HepG2 (cell line): ENCODE measurements around the gene CALN1. TPM values are rescaled to one million over a fixed set of nuclear protein-coding genes. Genes with fewer than 3 reads are reported as not detected.

Source experiments
- ATAC-seq: fragments of 200-7000 bp; cut with Tn5 transposase; 3 replicates; pipeline ENCODE4 v1.9.1; 2020; ENCODE audit warnings: mild to moderate bottlenecking, moderate library complexity
- BruUV-seq: library from RNA; stranded (reverse); fragments of 400-500 nt; replicated peaks from 2 replicates; lab custom pipeline; 2021; lab: Mats Ljungman, UMichigan
- CTCF ChIA-PET: fragments of 300-600 bp; formaldehyde crosslinking; extraction: SDS; loops from one replicate; lab custom pipeline; 2021; ENCODE audit warnings: low total read pairs, inconsistent platforms, low intra/inter-chr PET ratio; lab: Yijun Ruan, JAX
- POLR2A ChIA-PET: fragments of 350-600 bp; sonication (Branson Sonifier 250); formaldehyde crosslinking; loops from one replicate; lab custom pipeline; 2020; ENCODE audit warnings: antibody characterized with exemption, inconsistent platforms; lab: Yijun Ruan, JAX
- DNase-seq: peaks from one replicate; pipeline ENCODE4 v3.0.0-alpha.2; 2015; ENCODE audit warnings: low spot score
- FAIRE-seq: peaks from 3 replicates; lab custom pipeline; 2011; peaks lifted over from hg19 to GRCh38; lab: Jason Lieb, UNC
- H2AFZ ChIP-seq: one replicate; pipeline ENCODE4 v1.6.1; 2011; ENCODE audit warnings: low read length, inconsistent platforms
- H3K27ac ChIP-seq: fragments of 300-600 bp; 3 replicates; pipeline ENCODE4 v1.8.0; 2011; ENCODE audit warnings: mixed run types, mild to moderate bottlenecking, mixed read lengths, low read length, inconsistent platforms; ENCODE audit not compliant: insufficient read depth; ENCODE audit errors: extremely low read length
- H3K27me3 ChIP-seq, 2 experiments: fragments of 200-600 bp in 1 of 2; 2 replicates in 1 of 2; 3 replicates in 1 of 2; pipeline versions ENCODE4 v1.6.0 to v1.8.0; 2011; ENCODE audit warnings: low read length in 2 of 2, mild to moderate bottlenecking in 2 of 2, moderate library complexity in 2 of 2, inconsistent platforms in 1 of 2; ENCODE audit not compliant: insufficient read depth in 2 of 2, control insufficient read depth in 1 of 2
- H3K36me3 ChIP-seq, 2 experiments: fragments of 200-600 bp in 1 of 2; replicated peaks in 1 of 2; 2 replicates in 1 of 2; 3 replicates in 1 of 2; pipeline versions ENCODE4 v1.5.1 to v1.8.0; 2011; ENCODE audit warnings: low read length in 2 of 2, inconsistent platforms in 1 of 2; ENCODE audit not compliant: insufficient read depth in 2 of 2, control insufficient read depth in 1 of 2
- H3K4me1 ChIP-seq: 2 replicates; pipeline ENCODE4 v1.5.1; 2012; ENCODE audit warnings: low read length, inconsistent platforms; ENCODE audit not compliant: insufficient read depth
- H3K4me2 ChIP-seq: 2 replicates; pipeline ENCODE4 v1.6.0; 2011; ENCODE audit warnings: low read depth, low read length, inconsistent platforms
- H3K4me3 ChIP-seq, 3 experiments: fragments of 200-600 bp in 1 of 3; sonication (generic), shearing (Covaris generic) in 1 of 3; replicated peaks in 1 of 3; 2 replicates each; pipeline ENCODE4 v1.5.1; 2011 to 2016; ENCODE audit warnings: low read length in 3 of 3, inconsistent platforms in 2 of 3, low read depth in 2 of 3, mild to moderate bottlenecking in 2 of 3, control low read depth in 1 of 3, mixed read lengths in 1 of 3; ENCODE audit not compliant: insufficient read depth in 1 of 3
- H3K79me2 ChIP-seq: one replicate; pipeline ENCODE4 v1.6.1; 2011; ENCODE audit warnings: low read length, inconsistent platforms; ENCODE audit not compliant: insufficient read depth
- H3K9ac ChIP-seq: 2 replicates; pipeline ENCODE4 v1.6.0; 2011; ENCODE audit warnings: mild to moderate bottlenecking, low read depth, low read length, inconsistent platforms; ENCODE audit not compliant: insufficient read depth
- H3K9me3 ChIP-seq: 2 replicates; pipeline ENCODE4 v1.5.1; 2012; ENCODE audit warnings: mild to moderate bottlenecking, low read length
- H4K20me1 ChIP-seq: 2 replicates; pipeline ENCODE4 v1.6.0; 2011; ENCODE audit warnings: inconsistent platforms, mild to moderate bottlenecking, low read length, moderate library complexity; ENCODE audit not compliant: insufficient read depth
- AHDC1 ChIP-seq: sonication (generic); formaldehyde crosslinking; IDR thresholded peaks from 2 replicates; pipeline ENCODE4 v1.5.1; 2020; ENCODE audit warnings: mild to moderate bottlenecking, missing genetic modification reagents, borderline replicate concordance
- BRF2 ChIP-seq: sonication (generic); formaldehyde crosslinking; IDR thresholded peaks from 2 replicates; pipeline ENCODE4 v1.8.1; 2022; ENCODE audit warnings: mild to moderate bottlenecking, missing genetic modification reagents
- JUND ChIP-seq: sonication (generic); formaldehyde crosslinking; IDR thresholded peaks from 2 replicates; pipeline ENCODE4 v1.8.0; 2022; ENCODE audit warnings: mild to moderate bottlenecking, missing genetic modification reagents
- LCORL ChIP-seq, 2 experiments: fragments of 450-650 bp in 1 of 2; sonication (generic) in 1 of 2; formaldehyde crosslinking in 1 of 2; IDR thresholded peaks; 2 replicates each; pipeline versions ENCODE4 v1.5.0 to v1.6.1; 2017 to 2020; ENCODE audit warnings: antibody characterized with exemption in 1 of 2, missing genetic modification reagents in 1 of 2
- NFIB ChIP-seq: sonication (generic); formaldehyde crosslinking; IDR thresholded peaks from 2 replicates; pipeline ENCODE4 v1.9.0; 2021; ENCODE audit warnings: missing genetic modification reagents, mild to moderate bottlenecking, borderline replicate concordance
- SRSF1 ChIP-seq: fragments of 200-400 bp; formaldehyde crosslinking; optimal IDR thresholded peaks from 2 replicates; pipeline ENCODE3; 2017; ENCODE audit warnings: mild to moderate bottlenecking, low read depth, low read length, moderate library complexity
- TP53 ChIP-seq: sonication (generic); formaldehyde crosslinking; conservative IDR thresholded peaks from 2 replicates; pipeline ENCODE4 v1.4.0; 2020; ENCODE audit warnings: missing genetic modification reagents
- ZNF12 ChIP-seq: sonication (generic); formaldehyde crosslinking; IDR thresholded peaks from 2 replicates; pipeline ENCODE4 v1.5.0; 2020; ENCODE audit warnings: missing genetic modification reagents
- ZNF430 ChIP-seq: sonication (generic); formaldehyde crosslinking; IDR thresholded peaks from 2 replicates; pipeline ENCODE4 v1.9.0; 2021; ENCODE audit warnings: mild to moderate bottlenecking, missing genetic modification reagents
- WGBS: methylation state at CpG from one replicate; pipeline ENCODE4 v1.1.6; 2017; ENCODE audit warnings: low lambda C conversion rate; 5-methylcytosine and 5-hydroxymethylcytosine counted together
- in situ Hi-C: cut with HindIII; loops from 2 replicates; pipeline ENCODE4 v1.10.0; 2017; ENCODE audit warnings: low pct_unique_long_range_greater_than_20kb; ENCODE audit not compliant: extremely low pct_ligation_motif_present
- intact Hi-C: fragments of 100-400 bp; cut with micrococcal nuclease; formaldehyde crosslinking; loops from one replicate; pipeline ENCODE4 v1.10.0; 2022; ENCODE audit not compliant: unreplicated experiment
- polyA plus RNA-seq, 8 experiments: library from polyadenylated mRNA; depleted of rRNA in 3 of 8; stranded (reverse) in 7 of 8; unstranded in 1 of 8; fragments of >200 nt; fragmentation: Illumina TruSeq in 4 of 8; extraction: Trizol in 4 of 8; gene quantifications; 2 replicates each; pipeline versions ENCODE4 v1.2.1 to v1.2.3, GENCODE V29; 2011 to 2016; ENCODE audit warnings: low read depth in 4 of 8, missing spikeins in 1 of 8, mixed read lengths in 1 of 8; ENCODE audit not compliant: insufficient read depth in 1 of 8
- total RNA-seq, 5 experiments: library from RNA; depleted of rRNA; stranded (reverse); fragments of >200 nt; fragmentation: Illumina TruSeq; extraction: Trizol; gene quantifications; 2 replicates each; pipeline ENCODE4 v1.2.3, GENCODE V29; 2016; ENCODE audit warnings: low read depth in 1 of 5
- TF ChIP-seq, protein P1 (sequence below): sonication (generic); formaldehyde crosslinking; IDR thresholded peaks from 2 replicates; pipeline ENCODE4 v1.5.0; 2020; ENCODE audit warnings: mild to moderate bottlenecking, missing genetic modification reagents
- TF ChIP-seq, protein P2 (sequence below): IDR thresholded peaks from 2 replicates; pipeline ENCODE4 v1.6.1; 2012; ENCODE audit warnings: low read depth, low read length, improper control_type of control experiment

The CALN1 gene
- total and polyA plus RNA-seq, 2 of the 13 experiments (the other 11 are each of a cell fraction or from before 2014, with no cell fraction given), result not detected

DNA sequence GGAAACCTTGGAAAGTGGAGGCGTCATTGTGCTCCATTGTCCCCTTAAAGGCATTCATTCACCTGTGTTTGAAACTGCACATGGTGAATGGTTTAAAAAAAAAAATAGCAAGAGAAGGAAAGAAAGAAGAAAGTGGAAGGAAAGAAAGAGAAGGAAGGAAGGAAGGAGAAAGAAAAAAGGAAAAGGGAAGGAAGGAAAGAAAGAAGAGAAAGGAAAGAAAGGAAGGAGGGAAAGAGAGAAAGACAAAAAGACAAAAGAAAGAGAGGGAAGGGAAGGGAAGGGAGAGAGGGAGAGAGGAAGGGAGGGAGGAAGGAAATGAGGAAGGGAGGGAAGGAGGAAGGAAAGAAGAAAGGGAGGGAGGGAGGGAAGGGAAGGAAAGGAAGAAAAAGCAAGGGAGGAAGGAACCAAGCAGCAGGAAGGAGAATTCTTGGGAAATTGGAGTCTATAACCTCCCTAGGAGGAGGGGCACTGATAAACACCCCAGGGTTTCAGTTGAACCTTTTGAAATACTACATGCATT is 66.9 kb downstream of the CALN1 start (continued):
- no peak for TF ChIP-seq AHDC1 (CRISPR knock-in tag)
- TF ChIP-seq, protein P1, sequence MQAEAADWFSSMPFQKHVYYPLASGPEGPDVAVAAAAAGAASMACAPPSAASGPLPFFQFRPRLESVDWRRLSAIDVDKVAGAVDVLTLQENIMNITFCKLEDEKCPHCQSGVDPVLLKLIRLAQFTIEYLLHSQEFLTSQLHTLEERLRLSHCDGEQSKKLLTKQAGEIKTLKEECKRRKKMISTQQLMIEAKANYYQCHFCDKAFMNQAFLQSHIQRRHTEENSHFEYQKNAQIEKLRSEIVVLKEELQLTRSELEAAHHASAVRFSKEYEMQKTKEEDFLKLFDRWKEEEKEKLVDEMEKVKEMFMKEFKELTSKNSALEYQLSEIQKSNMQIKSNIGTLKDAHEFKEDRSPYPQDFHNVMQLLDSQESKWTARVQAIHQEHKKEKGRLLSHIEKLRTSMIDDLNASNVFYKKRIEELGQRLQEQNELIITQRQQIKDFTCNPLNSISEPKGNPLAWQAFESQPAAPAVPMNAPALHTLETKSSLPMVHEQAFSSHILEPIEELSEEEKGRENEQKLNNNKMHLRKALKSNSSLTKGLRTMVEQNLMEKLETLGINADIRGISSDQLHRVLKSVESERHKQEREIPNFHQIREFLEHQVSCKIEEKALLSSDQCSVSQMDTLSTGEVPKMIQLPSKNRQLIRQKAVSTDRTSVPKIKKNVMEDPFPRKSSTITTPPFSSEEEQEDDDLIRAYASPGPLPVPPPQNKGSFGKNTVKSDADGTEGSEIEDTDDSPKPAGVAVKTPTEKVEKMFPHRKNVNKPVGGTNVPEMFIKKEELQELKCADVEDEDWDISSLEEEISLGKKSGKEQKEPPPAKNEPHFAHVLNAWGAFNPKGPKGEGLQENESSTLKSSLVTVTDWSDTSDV (CRISPR knock-in tag), result no peak

DNA sequence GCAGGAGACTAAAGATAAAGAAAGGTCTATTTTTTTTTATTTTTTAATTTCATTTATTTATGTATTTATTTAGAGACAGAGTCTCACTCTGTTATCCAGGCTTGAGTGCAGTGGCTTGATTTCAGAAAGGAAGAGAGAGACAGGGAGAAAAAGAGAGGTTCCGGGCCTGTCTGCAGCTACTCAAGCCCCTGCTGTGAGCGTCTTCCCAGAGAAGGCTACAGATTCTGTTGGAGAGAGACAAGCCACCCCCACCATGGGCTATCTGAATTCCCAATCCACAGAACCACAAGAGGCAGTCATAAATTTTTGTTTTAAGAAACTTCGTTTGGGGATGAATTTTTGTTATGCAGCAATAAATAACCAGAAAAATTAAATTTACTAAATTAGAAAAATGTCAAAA is 68.1 kb downstream of the CALN1 start:
- in situ Hi-C loops, result no loop called here
- no peak for DNase-seq
- ChIA-PET POLR2A (no interaction called here), CTCF (no interaction called here)
- no peak for ATAC-seq
- Histone ChIP-seq H3K79me2 (no peaks in the 10 kb centered on the region), H3K27me3 (peaks cover 1 to 5% of the 10 kb centered on the region in 2 experiments; a peak in 3 of 5 replicates), H2AFZ (no peak overlapping the region), H3K4me2 (no peak overlapping the region), H3K27ac (no peak overlapping the region), H3K36me3 (no peaks in the 10 kb centered on the region), H3K4me3 (no peak overlapping the region), H3K9ac (no peak overlapping the region), H3K9me3 (no peaks in the 10 kb centered on the region), H4K20me1 (no peaks in the 10 kb centered on the region), H3K4me1 (no peaks in the 10 kb centered on the region)
- intact Hi-C loops, result no loop called here
- BruUV-seq, result no TSS peak
- FAIRE-seq, result no peak
- WGBS, result 1% methylated on average over 3 of the region's 3 CpGs
- TF ChIP-seq, protein P2, sequence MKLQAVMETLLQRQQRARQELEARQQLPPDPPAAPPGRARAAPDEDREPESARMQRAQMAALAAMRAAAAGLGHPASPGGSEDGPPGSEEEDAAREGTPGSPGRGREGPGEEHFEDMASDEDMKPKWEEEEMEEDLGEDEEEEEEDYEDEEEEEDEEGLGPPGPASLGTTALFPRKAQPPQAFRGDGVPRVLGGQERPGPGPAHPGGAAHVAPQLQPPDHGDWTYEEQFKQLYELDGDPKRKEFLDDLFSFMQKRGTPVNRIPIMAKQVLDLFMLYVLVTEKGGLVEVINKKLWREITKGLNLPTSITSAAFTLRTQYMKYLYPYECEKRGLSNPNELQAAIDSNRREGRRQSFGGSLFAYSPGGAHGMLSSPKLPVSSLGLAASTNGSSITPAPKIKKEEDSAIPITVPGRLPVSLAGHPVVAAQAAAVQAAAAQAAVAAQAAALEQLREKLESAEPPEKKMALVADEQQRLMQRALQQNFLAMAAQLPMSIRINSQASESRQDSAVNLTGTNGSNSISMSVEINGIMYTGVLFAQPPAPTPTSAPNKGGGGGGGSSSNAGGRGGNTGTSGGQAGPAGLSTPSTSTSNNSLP, result no peak
- TF ChIP-seq LCORL (IDR thresholded peaks at IDR 0.05) (no peak), LCORL (CRISPR knock-in tag; IDR thresholded peaks at IDR 0.05) (no peak), BRF2 (CRISPR knock-in tag) (no peak), TP53 (CRISPR knock-in tag) (no peak), ZNF12 (no peak), ZNF430 (no peak), NFIB (CRISPR knock-in tag) (no peak), SRSF1 (no peak), JUND (CRISPR knock-in tag) (no peak)
